ENCODE data around the gene CCS.

Gene CCS

DNA sequence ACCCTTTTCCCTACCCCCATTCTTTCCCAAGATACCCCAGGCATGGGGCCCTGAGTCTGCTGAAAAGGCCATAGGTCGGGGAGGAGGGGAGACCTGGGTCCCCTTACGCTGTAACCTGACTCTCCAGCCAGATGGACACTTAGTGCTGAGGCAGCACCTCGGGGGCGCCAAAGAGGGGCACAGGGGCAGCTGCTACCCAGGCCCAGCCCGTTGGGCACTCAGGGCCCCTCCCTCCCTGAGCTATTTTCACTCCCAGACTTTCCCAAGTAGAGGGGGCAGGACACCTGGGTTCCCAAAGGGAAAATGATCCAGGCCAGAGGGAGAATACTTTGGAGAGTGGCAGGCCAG, 45.3 kb upstream of the CCS start:
- no peak for DNase-seq (ENCODE audit: insufficient read length, low spot score)
- no peak for FAIRE-seq
- TF ChIP-seq, protein P1, sequence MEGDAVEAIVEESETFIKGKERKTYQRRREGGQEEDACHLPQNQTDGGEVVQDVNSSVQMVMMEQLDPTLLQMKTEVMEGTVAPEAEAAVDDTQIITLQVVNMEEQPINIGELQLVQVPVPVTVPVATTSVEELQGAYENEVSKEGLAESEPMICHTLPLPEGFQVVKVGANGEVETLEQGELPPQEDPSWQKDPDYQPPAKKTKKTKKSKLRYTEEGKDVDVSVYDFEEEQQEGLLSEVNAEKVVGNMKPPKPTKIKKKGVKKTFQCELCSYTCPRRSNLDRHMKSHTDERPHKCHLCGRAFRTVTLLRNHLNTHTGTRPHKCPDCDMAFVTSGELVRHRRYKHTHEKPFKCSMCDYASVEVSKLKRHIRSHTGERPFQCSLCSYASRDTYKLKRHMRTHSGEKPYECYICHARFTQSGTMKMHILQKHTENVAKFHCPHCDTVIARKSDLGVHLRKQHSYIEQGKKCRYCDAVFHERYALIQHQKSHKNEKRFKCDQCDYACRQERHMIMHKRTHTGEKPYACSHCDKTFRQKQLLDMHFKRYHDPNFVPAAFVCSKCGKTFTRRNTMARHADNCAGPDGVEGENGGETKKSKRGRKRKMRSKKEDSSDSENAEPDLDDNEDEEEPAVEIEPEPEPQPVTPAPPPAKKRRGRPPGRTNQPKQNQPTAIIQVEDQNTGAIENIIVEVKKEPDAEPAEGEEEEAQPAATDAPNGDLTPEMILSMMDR (IDR thresholded peaks at IDR 0.05; ENCODE audit: insufficient read depth, missing control alignments): no peak

DNA sequence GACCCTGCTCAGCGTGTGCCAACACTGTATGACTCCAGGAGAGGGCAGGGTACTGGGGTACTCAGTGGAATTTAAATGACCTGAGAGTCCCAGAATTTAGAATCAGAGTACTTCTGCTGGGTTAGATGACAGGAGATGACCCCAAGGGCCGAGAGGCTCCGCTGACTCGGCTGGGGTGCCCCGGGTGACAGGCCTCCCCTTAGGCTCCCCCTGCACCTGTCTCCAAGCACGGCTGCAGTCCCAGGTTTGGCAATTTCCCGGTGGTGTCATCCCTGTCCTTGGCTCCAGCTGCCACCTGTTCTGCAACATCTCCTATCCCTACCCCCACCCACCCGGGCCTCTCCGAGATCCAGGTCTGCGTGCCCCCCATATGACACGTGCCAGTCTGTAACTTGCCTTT, 44.9 kb upstream of the CCS start:
- no peak for FAIRE-seq
- TF ChIP-seq, protein P1 (IDR thresholded peaks at IDR 0.05; ENCODE audit: insufficient read depth, missing control alignments): no peak
- DNase-seq (ENCODE audit: insufficient read length, low spot score): no peak

DNA sequence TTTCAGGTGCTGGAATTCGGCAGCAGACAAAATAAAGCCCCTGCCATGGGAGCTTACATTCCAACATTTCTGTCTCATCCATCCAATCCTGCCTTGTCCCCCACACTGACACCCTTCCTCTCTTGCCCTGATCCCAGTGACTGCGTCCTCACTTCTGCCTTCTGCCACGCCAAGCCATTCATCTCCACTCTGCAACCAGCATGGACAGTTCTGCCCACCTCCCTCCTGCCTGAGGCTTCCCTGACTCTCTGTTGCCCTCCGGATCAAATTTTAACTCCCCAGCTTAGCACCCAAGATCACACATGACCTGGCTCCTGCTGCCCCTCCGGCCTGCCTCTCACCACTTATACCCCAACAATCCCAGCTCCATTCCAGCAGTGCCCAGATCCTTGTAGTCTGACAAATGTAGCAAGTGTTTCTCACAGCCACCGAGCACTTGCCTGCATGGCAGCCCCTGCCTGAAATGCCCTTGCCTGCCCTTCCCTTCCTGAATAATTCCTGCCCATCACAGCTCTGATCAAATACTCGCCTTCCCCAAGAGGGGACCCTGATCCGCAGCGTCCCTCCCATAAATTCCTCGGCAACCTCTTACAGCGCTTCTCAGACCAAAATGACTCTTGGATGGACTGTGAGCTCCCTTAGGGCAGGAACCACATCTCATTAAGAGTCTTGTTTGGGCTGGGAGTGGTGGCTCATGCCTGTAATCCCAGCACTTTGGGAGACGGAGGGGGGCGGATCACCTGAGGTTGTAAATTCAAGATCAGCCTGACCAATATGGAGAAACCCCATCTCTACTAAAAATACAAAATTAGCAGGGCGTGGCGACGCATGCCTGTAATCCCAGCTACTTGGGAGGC, 44.0 kb upstream of the CCS start:
- FAIRE-seq (no peak), DNase-seq (ENCODE audit: insufficient read length, low spot score) (no peak)
- TF ChIP-seq, protein P1 (IDR thresholded peaks at IDR 0.05; ENCODE audit: insufficient read depth, missing control alignments): no peak

DNA sequence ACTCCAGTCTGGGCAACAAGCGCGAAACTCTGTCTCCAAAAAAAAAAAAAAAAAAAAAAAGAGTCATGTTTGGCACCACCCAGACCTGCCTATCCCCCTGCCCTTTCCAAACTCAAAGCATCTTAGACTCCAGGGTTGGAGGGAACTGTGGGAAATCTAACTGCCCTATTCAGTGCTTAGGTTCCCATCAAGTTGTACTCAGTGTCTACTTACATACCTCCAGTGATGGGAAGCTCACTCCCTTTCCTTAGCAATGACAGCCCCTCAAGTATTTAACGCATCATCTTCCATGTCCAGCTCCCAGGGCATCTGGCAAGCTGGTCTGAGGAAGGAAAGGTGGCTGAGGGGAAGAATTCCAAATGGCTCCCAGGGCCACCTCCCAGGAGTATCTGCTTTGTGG, 43.3 kb upstream of the CCS start:
- TF ChIP-seq, protein P1 (IDR thresholded peaks at IDR 0.05; ENCODE audit: insufficient read depth, missing control alignments): no peak
- DNase-seq (ENCODE audit: insufficient read length, low spot score): no peak
- FAIRE-seq: no peak

DNA sequence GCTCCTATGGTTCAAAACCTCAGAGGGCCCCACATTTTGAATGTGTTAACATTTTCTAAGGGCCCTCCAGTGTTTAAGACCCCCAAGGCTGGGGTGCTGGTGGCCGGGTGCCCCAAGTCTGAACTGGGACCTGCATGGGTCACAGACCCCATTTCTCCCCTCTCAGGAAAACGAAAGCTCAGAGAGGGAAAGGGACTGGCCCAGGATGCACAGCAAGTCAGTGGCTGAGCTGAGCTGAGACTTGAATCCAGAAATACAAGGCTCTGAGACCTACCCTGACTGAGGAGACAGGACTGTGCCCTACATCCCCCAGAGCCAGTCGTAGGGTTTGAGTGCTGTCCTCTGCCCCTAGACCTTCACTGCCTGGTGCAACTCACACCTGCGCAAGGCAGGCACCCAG, 42.1 kb upstream of the CCS start:
- TF ChIP-seq, protein P1 (IDR thresholded peaks at IDR 0.05; ENCODE audit: insufficient read depth, missing control alignments): no peak
- no peak for FAIRE-seq
- DNase-seq (ENCODE audit: insufficient read length, low spot score): no peak

DNA sequence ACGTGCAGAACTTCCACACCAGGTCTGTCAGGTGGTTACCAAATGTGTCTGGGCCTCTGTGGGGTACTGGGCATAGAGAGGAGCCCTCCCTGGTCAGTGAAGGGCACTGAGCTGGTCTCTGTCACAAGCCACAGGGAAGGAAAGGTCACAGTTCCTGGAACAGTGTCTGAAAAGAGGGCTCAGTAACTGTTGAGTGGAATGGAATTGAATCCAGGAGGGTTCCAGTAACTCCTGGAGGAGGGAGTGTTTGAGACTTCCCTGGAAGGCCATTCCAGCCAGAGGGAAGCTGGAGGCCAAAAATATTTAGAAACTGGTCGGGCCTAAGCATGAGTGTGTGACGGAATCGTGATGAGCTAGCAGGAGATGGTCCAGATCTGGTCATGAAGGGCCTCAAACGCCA, 38.4 kb upstream of the CCS start:
- TF ChIP-seq, protein P1 (IDR thresholded peaks at IDR 0.05; ENCODE audit: insufficient read depth, missing control alignments): no peak
- FAIRE-seq (no peak), DNase-seq (ENCODE audit: insufficient read length, low spot score) (no peak)

DNA sequence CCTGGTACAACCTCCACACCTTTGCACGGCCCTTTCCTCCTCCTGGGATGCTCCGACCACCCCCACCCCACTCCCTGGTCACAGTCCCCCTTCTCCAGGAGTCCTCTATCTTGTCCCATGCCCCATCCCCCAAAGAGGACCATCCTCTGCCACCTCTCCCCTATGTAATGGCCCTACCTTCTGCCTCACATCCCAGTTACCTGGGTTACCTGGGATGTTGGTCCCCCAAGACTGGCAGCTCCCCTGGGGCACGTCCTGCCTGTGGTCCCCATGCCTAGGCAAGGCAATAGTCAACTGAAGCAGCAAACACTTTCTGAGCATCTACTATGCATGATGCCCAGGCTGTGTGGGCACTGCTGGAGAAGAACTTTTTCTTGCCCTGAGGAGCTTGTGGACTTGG, 37.6 kb upstream of the CCS start:
- DNase-seq (ENCODE audit: insufficient read length, low spot score) (no peak), FAIRE-seq (no peak)
- TF ChIP-seq, protein P1 (IDR thresholded peaks at IDR 0.05; ENCODE audit: insufficient read depth, missing control alignments): no peak
